GM12801 (cell line): Measurements from ENCODE around the gene AKAP8.

Experiments used
- TF ChIP-seq, protein P1 (sequence below): IDR thresholded peaks from one replicate; pipeline ENCODE4 v1.5.1; 2011; ENCODE audit warnings: control low read depth; ENCODE audit not compliant: insufficient read length; ENCODE audit errors: extremely low read depth

Gene AKAP8

DNA sequence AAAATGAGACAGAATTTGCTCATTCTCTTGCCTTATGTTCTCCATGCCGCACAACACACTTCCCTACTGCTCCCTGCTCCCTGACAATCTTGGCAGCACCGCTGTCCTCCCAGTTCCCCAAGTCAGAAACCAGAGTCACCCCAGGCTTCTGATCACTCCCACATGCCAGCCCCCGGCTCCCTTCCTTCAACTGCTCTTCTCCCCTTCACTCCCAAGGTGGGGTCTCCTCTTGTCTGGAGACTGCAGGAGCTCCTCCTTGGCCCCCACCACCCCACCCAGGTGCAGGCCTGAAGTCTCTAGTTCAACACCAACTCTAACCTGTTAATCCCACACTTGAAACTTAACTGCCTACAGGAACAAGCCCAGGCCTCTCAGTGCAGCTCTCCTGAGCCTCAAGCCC, 16.8 kb upstream of the AKAP8 start:
- TF ChIP-seq, protein P1, sequence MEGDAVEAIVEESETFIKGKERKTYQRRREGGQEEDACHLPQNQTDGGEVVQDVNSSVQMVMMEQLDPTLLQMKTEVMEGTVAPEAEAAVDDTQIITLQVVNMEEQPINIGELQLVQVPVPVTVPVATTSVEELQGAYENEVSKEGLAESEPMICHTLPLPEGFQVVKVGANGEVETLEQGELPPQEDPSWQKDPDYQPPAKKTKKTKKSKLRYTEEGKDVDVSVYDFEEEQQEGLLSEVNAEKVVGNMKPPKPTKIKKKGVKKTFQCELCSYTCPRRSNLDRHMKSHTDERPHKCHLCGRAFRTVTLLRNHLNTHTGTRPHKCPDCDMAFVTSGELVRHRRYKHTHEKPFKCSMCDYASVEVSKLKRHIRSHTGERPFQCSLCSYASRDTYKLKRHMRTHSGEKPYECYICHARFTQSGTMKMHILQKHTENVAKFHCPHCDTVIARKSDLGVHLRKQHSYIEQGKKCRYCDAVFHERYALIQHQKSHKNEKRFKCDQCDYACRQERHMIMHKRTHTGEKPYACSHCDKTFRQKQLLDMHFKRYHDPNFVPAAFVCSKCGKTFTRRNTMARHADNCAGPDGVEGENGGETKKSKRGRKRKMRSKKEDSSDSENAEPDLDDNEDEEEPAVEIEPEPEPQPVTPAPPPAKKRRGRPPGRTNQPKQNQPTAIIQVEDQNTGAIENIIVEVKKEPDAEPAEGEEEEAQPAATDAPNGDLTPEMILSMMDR = no peak

GRCh38 chr19:15394426-15394825, 14.8 kb upstream of the AKAP8 start:
- TF ChIP-seq, protein P1 = no peak

- TF ChIP-seq, protein P1 = no peak
Observed at GRCh38 chr19:15393963-15394362, 14.4 kb upstream of the AKAP8 start.

GRCh38 chr19:15390814-15391213, 11.2 kb upstream of the AKAP8 start:
- TF ChIP-seq, protein P1 = no peak

DNA sequence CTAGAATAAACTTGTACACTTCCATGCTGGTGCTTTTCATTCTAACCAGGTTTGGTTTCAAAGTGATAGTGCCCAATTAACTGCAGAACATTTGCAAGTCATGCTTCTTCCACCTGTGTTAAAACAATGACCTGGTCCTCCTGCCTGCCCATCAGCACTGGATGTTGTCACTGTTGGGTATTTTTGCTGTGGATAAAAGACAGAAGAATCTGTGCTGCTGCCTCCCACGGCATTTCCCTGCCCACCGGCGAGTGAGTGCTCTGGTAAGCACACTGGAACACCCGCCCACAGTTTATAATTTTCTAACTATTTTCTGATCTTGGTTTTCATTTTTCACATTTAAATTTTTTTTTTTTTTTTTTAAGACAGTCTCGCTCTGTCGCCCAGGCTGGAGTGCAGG, 2.3 kb upstream of the AKAP8 start:
- TF ChIP-seq, protein P1 = no peak

DNA sequence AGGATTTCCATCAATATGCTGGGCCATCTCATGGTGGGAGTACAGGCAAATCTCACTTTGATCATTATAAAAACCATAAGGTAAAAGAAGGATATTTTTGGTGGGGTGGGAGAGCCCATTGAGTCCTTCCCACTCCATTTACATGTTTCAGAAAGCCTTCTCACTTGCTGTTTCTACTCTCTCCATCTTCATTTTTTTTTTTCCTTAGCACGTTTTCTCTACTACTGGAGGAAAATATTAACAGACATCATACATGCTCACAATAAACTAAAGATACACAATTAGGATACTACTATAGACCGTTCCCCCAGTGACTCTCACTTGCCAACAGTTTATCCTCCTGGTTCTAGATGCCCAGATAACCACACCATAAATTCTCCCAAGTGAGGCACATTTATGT, 1.8 kb upstream of the AKAP8 start:
- TF ChIP-seq, protein P1 = no peak

DNA sequence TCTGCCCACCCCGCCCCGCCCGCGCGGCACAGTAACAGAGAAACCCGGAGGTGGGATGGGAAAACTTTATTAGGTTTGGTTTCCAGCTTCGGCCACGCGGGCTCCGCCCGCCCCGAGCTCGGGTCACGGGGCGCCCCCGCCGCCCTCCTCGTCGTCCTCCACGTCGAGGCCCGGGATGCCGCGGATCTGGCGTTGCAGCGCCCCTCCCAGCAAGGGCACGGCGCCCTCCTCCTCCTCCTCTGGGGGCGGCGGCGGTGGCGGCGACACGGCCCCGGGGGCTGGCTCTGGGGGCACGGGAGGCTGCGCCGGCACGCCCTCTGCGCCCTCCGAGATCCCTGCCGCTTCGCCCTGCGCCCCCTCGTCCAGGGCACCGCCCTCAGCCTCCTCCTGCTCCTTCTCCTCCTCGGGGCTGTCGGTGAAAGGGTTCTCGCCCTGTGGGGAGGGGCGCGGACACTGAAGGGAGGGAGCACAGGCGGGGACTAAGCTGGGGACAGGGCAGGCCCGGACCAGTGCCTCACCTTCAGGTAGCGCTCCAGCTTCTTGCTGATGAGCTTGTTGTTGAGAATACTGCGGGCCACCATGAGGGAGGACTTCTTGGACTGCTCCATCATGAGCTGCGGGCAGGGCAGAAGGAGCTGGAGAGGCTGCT, 536 bp upstream of the AKAP8 start:
- TF ChIP-seq, protein P1 = no peak

- TF ChIP-seq, protein P1 = no peak
Observed at GRCh38 chr19:15378534-15379082, 979 bp downstream of the AKAP8 start.
